ENCODE measurements around the gene CRIP1.

Gene CRIP1

GRCh38 chr14:105486163-105486973, at the start of gene CRIP1:
Gene CRIP1 (plus strand): TSS chr14:105486886. CDS start chr14:105487260, 374 bp downstream.
- H3K4me3 ChIP-seq (replicated peaks; ENCODE audit: low read depth, low read length): peak within 1 kb of the TSS; percentile 9; the same call in 1 of the 2 replicates
- no peak for DNase-seq (ENCODE audit: extremely low read depth, low read depth)
- no peak for TF ChIP-seq CTCF (IDR thresholded peaks at IDR 0.05; ENCODE audit: low read depth, low read length, missing control alignments)

- H3K4me3 ChIP-seq (replicated peaks; ENCODE audit: low read depth, low read length): no peak overlapping the region
- DNase-seq (ENCODE audit: extremely low read depth, low read depth): no peak
- TF ChIP-seq CTCF (IDR thresholded peaks at IDR 0.05; ENCODE audit: low read depth, low read length, missing control alignments): no peak
These were observed 49.6 kb upstream of the CRIP1 start for GRCh38 chr14:105436891-105437722.

- no peak for DNase-seq (ENCODE audit: extremely low read depth, low read depth)
- TF ChIP-seq CTCF (IDR thresholded peaks at IDR 0.05; ENCODE audit: low read depth, low read length, missing control alignments): no peak
- no peak overlapping the region for H3K4me3 ChIP-seq (replicated peaks; ENCODE audit: low read depth, low read length)
These were observed 48.8 kb upstream of the CRIP1 start for GRCh38 chr14:105437723-105438500.

- no peak overlapping the region for H3K4me3 ChIP-seq (replicated peaks; ENCODE audit: low read depth, low read length)
- no peak for TF ChIP-seq CTCF (IDR thresholded peaks at IDR 0.05; ENCODE audit: low read depth, low read length, missing control alignments)
These were observed 47.5 kb upstream of the CRIP1 start for GRCh38 chr14:105439179-105439578.

GRCh38 chr14:105439710-105440553, 46.8 kb upstream of the CRIP1 start:
- no peak overlapping the region for H3K4me3 ChIP-seq (replicated peaks; ENCODE audit: low read depth, low read length)
- DNase-seq (ENCODE audit: extremely low read depth, low read depth): no peak
- TF ChIP-seq CTCF (IDR thresholded peaks at IDR 0.05; ENCODE audit: low read depth, low read length, missing control alignments): no peak

More at GRCh38 chr14:105439179-105439578, 47.5 kb upstream of the CRIP1 start:
- DNase-seq (ENCODE audit: extremely low read depth, low read depth): no peak

- no peak for DNase-seq (ENCODE audit: extremely low read depth, low read depth)
- TF ChIP-seq CTCF (IDR thresholded peaks at IDR 0.05; ENCODE audit: low read depth, low read length, missing control alignments): no peak
- no peak overlapping the region for H3K4me3 ChIP-seq (replicated peaks; ENCODE audit: low read depth, low read length)
These were observed 46.2 kb upstream of the CRIP1 start for GRCh38 chr14:105440554-105440900.

Data from HFF-Myc (cell line).